HepG2 (cell line): ENCODE results near the gene BCL6. TPM values are rescaled to one million over a fixed set of nuclear protein-coding genes. Genes with fewer than 3 reads are reported as not detected.

Source experiments
- ATF1 ChIP-seq: IDR thresholded peaks from 2 replicates; pipeline ENCODE4 v1.6.1; 2016; ENCODE audit warnings: mild to moderate bottlenecking, control low read depth
- CHCHD3 ChIP-seq: sonication (generic); formaldehyde crosslinking; IDR thresholded peaks from 2 replicates; pipeline ENCODE4 v1.8.0; 2022; ENCODE audit warnings: mild to moderate bottlenecking, missing genetic modification reagents, moderate library complexity
- GPBP1L1 ChIP-seq: sonication (generic); formaldehyde crosslinking; IDR thresholded peaks from 2 replicates; pipeline ENCODE4 v1.5.0; 2020; ENCODE audit warnings: mild to moderate bottlenecking, missing genetic modification reagents
- HDAC2 ChIP-seq: sonication (generic); formaldehyde crosslinking; IDR thresholded peaks from 2 replicates; pipeline ENCODE4 v1.4.0; 2020; ENCODE audit warnings: missing genetic modification reagents
- HNF4G ChIP-seq, 2 experiments: sonication (generic) in 1 of 2; formaldehyde crosslinking in 1 of 2; IDR thresholded peaks; 2 replicates each; pipeline versions ENCODE4 v1.4.0 to v1.6.1; 2011 to 2020; ENCODE audit warnings: borderline replicate concordance in 2 of 2, low read depth in 2 of 2, mild to moderate bottlenecking in 2 of 2, low read length in 1 of 2, missing genetic modification reagents in 1 of 2, moderate library complexity in 1 of 2
- KMT2B ChIP-seq: IDR thresholded peaks from 2 replicates; pipeline ENCODE4 v1.6.1; 2016; ENCODE audit warnings: missing genetic modification reagents, missing compliant biosample characterization
- MZF1 ChIP-seq: sonication (generic); formaldehyde crosslinking; IDR thresholded peaks from 2 replicates; pipeline ENCODE4 v1.8.1; 2023; ENCODE audit warnings: mild to moderate bottlenecking, missing genetic modification reagents, borderline replicate concordance
- NFYC ChIP-seq: IDR thresholded peaks from 2 replicates; pipeline ENCODE4 v1.6.1; 2016; ENCODE audit warnings: missing genetic modification reagents, missing compliant biosample characterization
- NR2C2 ChIP-seq: sonication (generic); formaldehyde crosslinking; IDR thresholded peaks from 2 replicates; pipeline ENCODE4 v1.4.0; 2020; ENCODE audit warnings: missing genetic modification reagents, mild to moderate bottlenecking, moderate library complexity, borderline replicate concordance
- POGZ ChIP-seq: sonication (generic); formaldehyde crosslinking; IDR thresholded peaks from 2 replicates; pipeline ENCODE4 v1.4.0; 2020; ENCODE audit warnings: mild to moderate bottlenecking, missing genetic modification reagents
- ZBTB42 ChIP-seq: sonication (generic); formaldehyde crosslinking; IDR thresholded peaks from 2 replicates; pipeline ENCODE4 v1.5.0; 2020; ENCODE audit warnings: mild to moderate bottlenecking, missing genetic modification reagents
- ZFY ChIP-seq: sonication (generic); formaldehyde crosslinking; IDR thresholded peaks from 2 replicates; pipeline ENCODE4 v1.4.0; 2020; ENCODE audit warnings: missing genetic modification reagents
- ZNF143 ChIP-seq: sonication (generic); formaldehyde crosslinking; IDR thresholded peaks from 2 replicates; pipeline ENCODE4 v1.4.0; 2020; ENCODE audit warnings: missing genetic modification reagents
- ZNF205 ChIP-seq: IDR thresholded peaks from 2 replicates; pipeline ENCODE4 v1.6.1; 2018; ENCODE audit warnings: missing biosample characterization, missing genetic modification reagents
- ZNF251 ChIP-seq: sonication (generic); formaldehyde crosslinking; IDR thresholded peaks from 2 replicates; pipeline ENCODE4 v1.9.0; 2021; ENCODE audit warnings: mild to moderate bottlenecking, missing genetic modification reagents
- ZNF766 ChIP-seq: sonication (generic); formaldehyde crosslinking; IDR thresholded peaks from 2 replicates; pipeline ENCODE4 v1.5.0; 2020; ENCODE audit warnings: missing genetic modification reagents, borderline replicate concordance
- ZNF784 ChIP-seq: sonication (generic); formaldehyde crosslinking; IDR thresholded peaks from 2 replicates; pipeline ENCODE4 v1.5.1; 2020; ENCODE audit warnings: missing genetic modification reagents, mild to moderate bottlenecking, borderline replicate concordance
- polyA plus RNA-seq, 8 experiments: library from polyadenylated mRNA; depleted of rRNA in 3 of 8; stranded (reverse) in 7 of 8; unstranded in 1 of 8; fragments of >200 nt; fragmentation: Illumina TruSeq in 4 of 8; extraction: Trizol in 4 of 8; gene quantifications; 2 replicates each; pipeline versions ENCODE4 v1.2.1 to v1.2.3, GENCODE V29; 2011 to 2016; ENCODE audit warnings: low read depth in 4 of 8, missing spikeins in 1 of 8, mixed read lengths in 1 of 8; ENCODE audit not compliant: insufficient read depth in 1 of 8
- total RNA-seq, 5 experiments: library from RNA; depleted of rRNA; stranded (reverse); fragments of >200 nt; fragmentation: Illumina TruSeq; extraction: Trizol; gene quantifications; 2 replicates each; pipeline ENCODE4 v1.2.3, GENCODE V29; 2016; ENCODE audit warnings: low read depth in 1 of 5
- TF ChIP-seq, protein P1 (sequence below): sonication (generic); formaldehyde crosslinking; IDR thresholded peaks from 2 replicates; pipeline ENCODE4 v1.5.0; 2020; ENCODE audit warnings: mild to moderate bottlenecking, missing genetic modification reagents, moderate library complexity
- TF ChIP-seq, protein P2 (sequence below), 2 experiments: IDR thresholded peaks; 2 replicates each; pipeline ENCODE4 v1.6.1; 2011 to 2012; ENCODE audit warnings: low read length in 2 of 2, borderline replicate concordance in 1 of 2, low read depth in 1 of 2, mild to moderate bottlenecking in 1 of 2, moderate library complexity in 1 of 2
- TF ChIP-seq, protein P3 (sequence below): sonication (generic); formaldehyde crosslinking; IDR thresholded peaks from 2 replicates; pipeline ENCODE4 v1.8.0; 2022; ENCODE audit warnings: mild to moderate bottlenecking, missing genetic modification reagents; ENCODE audit not compliant: insufficient replicate concordance

BCL6 gene
- total and polyA plus RNA-seq, 2 of the 13 experiments (the other 11 are each of a cell fraction or from before 2014, with no cell fraction given), result 21.2 to 53.7 TPM

GRCh38 chr3:187738331-187739093 lies 6.8 kb downstream of the BCL6 start (continued):
- TF ChIP-seq, protein P1, sequence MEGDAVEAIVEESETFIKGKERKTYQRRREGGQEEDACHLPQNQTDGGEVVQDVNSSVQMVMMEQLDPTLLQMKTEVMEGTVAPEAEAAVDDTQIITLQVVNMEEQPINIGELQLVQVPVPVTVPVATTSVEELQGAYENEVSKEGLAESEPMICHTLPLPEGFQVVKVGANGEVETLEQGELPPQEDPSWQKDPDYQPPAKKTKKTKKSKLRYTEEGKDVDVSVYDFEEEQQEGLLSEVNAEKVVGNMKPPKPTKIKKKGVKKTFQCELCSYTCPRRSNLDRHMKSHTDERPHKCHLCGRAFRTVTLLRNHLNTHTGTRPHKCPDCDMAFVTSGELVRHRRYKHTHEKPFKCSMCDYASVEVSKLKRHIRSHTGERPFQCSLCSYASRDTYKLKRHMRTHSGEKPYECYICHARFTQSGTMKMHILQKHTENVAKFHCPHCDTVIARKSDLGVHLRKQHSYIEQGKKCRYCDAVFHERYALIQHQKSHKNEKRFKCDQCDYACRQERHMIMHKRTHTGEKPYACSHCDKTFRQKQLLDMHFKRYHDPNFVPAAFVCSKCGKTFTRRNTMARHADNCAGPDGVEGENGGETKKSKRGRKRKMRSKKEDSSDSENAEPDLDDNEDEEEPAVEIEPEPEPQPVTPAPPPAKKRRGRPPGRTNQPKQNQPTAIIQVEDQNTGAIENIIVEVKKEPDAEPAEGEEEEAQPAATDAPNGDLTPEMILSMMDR (CRISPR knock-in tag), result peak; percentile 72
- no peak for TF ChIP-seq ZNF205 (CRISPR knock-in tag)
- no peak for TF ChIP-seq ZNF784 (CRISPR knock-in tag)
- TF ChIP-seq GPBP1L1 (CRISPR knock-in tag), result no peak
- TF ChIP-seq ZNF766 (CRISPR knock-in tag), result no peak
- peak; percentile 35; the same call in 1 of the 2 replicates for TF ChIP-seq ZFY (CRISPR knock-in tag)
- TF ChIP-seq ZNF251, result no peak
- no peak for TF ChIP-seq ZBTB42 (CRISPR knock-in tag)
- TF ChIP-seq KMT2B (CRISPR knock-in tag), result peak; percentile 10; the same call in 1 of the 2 replicates
- TF ChIP-seq, protein P2, sequence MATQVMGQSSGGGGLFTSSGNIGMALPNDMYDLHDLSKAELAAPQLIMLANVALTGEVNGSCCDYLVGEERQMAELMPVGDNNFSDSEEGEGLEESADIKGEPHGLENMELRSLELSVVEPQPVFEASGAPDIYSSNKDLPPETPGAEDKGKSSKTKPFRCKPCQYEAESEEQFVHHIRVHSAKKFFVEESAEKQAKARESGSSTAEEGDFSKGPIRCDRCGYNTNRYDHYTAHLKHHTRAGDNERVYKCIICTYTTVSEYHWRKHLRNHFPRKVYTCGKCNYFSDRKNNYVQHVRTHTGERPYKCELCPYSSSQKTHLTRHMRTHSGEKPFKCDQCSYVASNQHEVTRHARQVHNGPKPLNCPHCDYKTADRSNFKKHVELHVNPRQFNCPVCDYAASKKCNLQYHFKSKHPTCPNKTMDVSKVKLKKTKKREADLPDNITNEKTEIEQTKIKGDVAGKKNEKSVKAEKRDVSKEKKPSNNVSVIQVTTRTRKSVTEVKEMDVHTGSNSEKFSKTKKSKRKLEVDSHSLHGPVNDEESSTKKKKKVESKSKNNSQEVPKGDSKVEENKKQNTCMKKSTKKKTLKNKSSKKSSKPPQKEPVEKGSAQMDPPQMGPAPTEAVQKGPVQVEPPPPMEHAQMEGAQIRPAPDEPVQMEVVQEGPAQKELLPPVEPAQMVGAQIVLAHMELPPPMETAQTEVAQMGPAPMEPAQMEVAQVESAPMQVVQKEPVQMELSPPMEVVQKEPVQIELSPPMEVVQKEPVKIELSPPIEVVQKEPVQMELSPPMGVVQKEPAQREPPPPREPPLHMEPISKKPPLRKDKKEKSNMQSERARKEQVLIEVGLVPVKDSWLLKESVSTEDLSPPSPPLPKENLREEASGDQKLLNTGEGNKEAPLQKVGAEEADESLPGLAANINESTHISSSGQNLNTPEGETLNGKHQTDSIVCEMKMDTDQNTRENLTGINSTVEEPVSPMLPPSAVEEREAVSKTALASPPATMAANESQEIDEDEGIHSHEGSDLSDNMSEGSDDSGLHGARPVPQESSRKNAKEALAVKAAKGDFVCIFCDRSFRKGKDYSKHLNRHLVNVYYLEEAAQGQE (IDR thresholded peaks at IDR 0.05; ENCODE audit: borderline replicate concordance in 1 of 2, low read depth in 1 of 2, low read length in 2 of 2), result no peak
- TF ChIP-seq ATF1 (CRISPR knock-in tag), result no peak
- peak; percentile 30; the same call in 1 of the 2 replicates for TF ChIP-seq POGZ (CRISPR knock-in tag)
- no peak for TF ChIP-seq CHCHD3 (CRISPR knock-in tag)
- no peak for TF ChIP-seq HNF4G (IDR thresholded peaks at IDR 0.05; ENCODE audit: borderline replicate concordance, low read depth, low read length)
- no peak; the same call in 1 of the 2 replicates for TF ChIP-seq HNF4G (CRISPR knock-in tag; IDR thresholded peaks at IDR 0.05; ENCODE audit: borderline replicate concordance, low read depth)
- TF ChIP-seq MZF1 (CRISPR knock-in tag), result no peak
- TF ChIP-seq NR2C2 (CRISPR knock-in tag), result no peak
- TF ChIP-seq NFYC (CRISPR knock-in tag), result no peak
- no peak for TF ChIP-seq HDAC2 (CRISPR knock-in tag)
- TF ChIP-seq ZNF143, result no peak
- TF ChIP-seq, protein P3, sequence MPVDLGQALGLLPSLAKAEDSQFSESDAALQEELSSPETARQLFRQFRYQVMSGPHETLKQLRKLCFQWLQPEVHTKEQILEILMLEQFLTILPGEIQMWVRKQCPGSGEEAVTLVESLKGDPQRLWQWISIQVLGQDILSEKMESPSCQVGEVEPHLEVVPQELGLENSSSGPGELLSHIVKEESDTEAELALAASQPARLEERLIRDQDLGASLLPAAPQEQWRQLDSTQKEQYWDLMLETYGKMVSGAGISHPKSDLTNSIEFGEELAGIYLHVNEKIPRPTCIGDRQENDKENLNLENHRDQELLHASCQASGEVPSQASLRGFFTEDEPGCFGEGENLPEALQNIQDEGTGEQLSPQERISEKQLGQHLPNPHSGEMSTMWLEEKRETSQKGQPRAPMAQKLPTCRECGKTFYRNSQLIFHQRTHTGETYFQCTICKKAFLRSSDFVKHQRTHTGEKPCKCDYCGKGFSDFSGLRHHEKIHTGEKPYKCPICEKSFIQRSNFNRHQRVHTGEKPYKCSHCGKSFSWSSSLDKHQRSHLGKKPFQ (CRISPR knock-in tag), result no peak
